ENCODE measurements around the gene NPAS3. TPM values are rescaled to one million over a fixed set of nuclear protein-coding genes. Genes with fewer than 3 reads are reported as not detected.

Gene NPAS3
- total RNA-seq, result 1 to 10 TPM in 5 of 9 donors, under 1 TPM in 4; 0.20 to 3.4 (median 1.1) TPM
- polyA plus RNA-seq, result under 1 TPM; 0.15 to 0.46 TPM
- long read RNA-seq, donor 1, result 0 reads
- long read RNA-seq, donor 2, result 0 reads
- long read RNA-seq, donor 3, result 0 reads

- TF ChIP-seq POLR2A (IDR thresholded peaks at IDR 0.05) (no peak), CTCF (IDR thresholded peaks at IDR 0.05) (no peak)
- Histone ChIP-seq H3K4me3 (peak within 1 kb of the TSS; percentile 25 to 69 (median 60)), H3K9me3 (no peaks in the 10 kb centered on the region), H3K36me3 (no peaks in the 10 kb centered on the region), H3K27me3 (peaks cover 8 to 54% (median 34%) of the 10 kb centered on the region in 9 donors), H3K4me1 (peaks cover 0 to 29% (median 12%) of the 10 kb centered on the region in 12 donors), H3K27ac (peak within 1 kb of the TSS; percentile 55 to 88 (median 74))
- ATAC-seq, result peak in 2 of 4 donors; percentile 30 to 38
- intact Hi-C loops (cut with DNase I), result loop anchor here in 5 of 10 donors (10.0 kb wide), 5 partner anchors 114 to 856 kb away; no protein-coding TSS in a partner anchor
- WGBS, 4 donors, result 0 to 1% (median 0%) methylated on average over 5 to 90 of the region's 92 CpGs
- DNase-seq, result peak in 3 of 5 donors; percentile 15 to 55 (median 34)
Measured at GRCh38 chr14:32938719-32939253, at the start of gene NPAS3. Gene NPAS3 (plus strand): TSS chr14:32938879.

DNA sequence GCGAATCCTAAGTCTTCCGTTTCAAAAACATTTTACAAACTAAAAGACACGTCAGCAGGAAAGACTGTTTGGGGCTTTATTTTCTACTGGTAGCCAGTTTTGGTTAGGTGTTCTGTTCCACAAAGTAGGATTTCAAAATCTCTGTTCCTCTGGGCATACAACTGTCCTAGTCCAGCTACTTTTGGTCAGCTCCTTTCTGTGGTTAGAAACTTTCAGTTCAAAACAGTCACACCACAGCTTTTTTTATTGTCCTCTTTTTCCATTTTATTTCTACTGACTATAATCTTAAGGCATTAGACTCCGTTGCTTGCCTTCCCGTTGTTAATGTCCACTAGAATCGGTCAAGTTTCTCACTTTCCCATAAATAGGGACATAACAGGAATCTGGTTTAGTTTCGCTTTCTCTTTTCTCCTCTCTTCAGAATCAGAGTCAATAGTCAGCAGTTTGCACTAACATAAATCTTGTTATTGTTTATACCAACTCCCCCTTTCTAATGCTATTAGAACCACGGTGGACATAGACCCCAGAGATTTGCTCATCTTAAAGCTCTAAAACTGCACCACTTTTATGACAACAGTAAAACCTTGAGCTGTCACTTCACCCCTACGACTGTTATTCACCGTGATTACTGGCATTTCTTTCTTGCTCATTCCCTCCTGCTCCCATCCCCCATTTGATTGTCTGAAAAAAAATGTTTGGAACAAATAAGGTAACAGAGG, 41.5 kb upstream of the NPAS3 start:
- Histone ChIP-seq H3K27me3 (no peaks in the 10 kb centered on the region), H3K36me3 (no peaks in the 10 kb centered on the region), H3K4me1 (peaks cover 0 to 8% (median 0%) of the 10 kb centered on the region in 12 donors), H3K27ac (peak overlapping the region; percentile 3 to 90 (median 72)), H3K9me3 (no peaks in the 10 kb centered on the region), H3K4me3 (peak overlapping the region; percentile 23 to 66 (median 50))
- DNase-seq (no peak), ATAC-seq (peak in 2 of 4 donors; percentile 54 to 64)
- intact Hi-C loops (cut with DNase I), result no loop called here
- TF ChIP-seq POLR2A (IDR thresholded peaks at IDR 0.05) (no peak), CTCF (IDR thresholded peaks at IDR 0.05) (no peak)
- 39 to 52% (median 47%) methylated on average over 10 of the region's 10 CpGs for WGBS, 4 donors

- Histone ChIP-seq H3K27ac (peak overlapping the region in 10 of 12 donors; percentile 3 to 90 (median 76)), H3K4me1 (peaks cover 0 to 8% (median 0%) of the 10 kb centered on the region in 12 donors), H3K36me3 (no peaks in the 10 kb centered on the region), H3K27me3 (no peaks in the 10 kb centered on the region), H3K4me3 (peak overlapping the region; percentile 23 to 66 (median 50)), H3K9me3 (no peaks in the 10 kb centered on the region)
- no peak for DNase-seq
- intact Hi-C loops (cut with DNase I), result no loop called here
- peak in 1 of 4 donors; percentile 10 for ATAC-seq
- WGBS, 4 donors, result 74 to 81% (median 78%) methylated on average over 7 of the region's 7 CpGs
- TF ChIP-seq CTCF (IDR thresholded peaks at IDR 0.05) (no peak), POLR2A (IDR thresholded peaks at IDR 0.05) (no peak)
Measured at GRCh38 chr14:32897698-32898064, 41.0 kb upstream of the NPAS3 start.

- 94 to 98% (median 96%) methylated on average over 2 of the region's 2 CpGs for WGBS, 4 donors
- TF ChIP-seq POLR2A (IDR thresholded peaks at IDR 0.05) (no peak), CTCF (IDR thresholded peaks at IDR 0.05) (no peak)
- no peak for ATAC-seq
- Histone ChIP-seq H3K9me3 (no peaks in the 10 kb centered on the region), H3K36me3 (no peaks in the 10 kb centered on the region), H3K27me3 (no peaks in the 10 kb centered on the region), H3K4me1 (peaks cover 0 to 8% (median 0%) of the 10 kb centered on the region in 12 donors), H3K27ac (no peak overlapping the region), H3K4me3 (no peak overlapping the region)
- intact Hi-C loops (cut with DNase I), result no loop called here
- DNase-seq, result no peak
Measured at GRCh38 chr14:32898876-32899275, 39.8 kb upstream of the NPAS3 start.
